CD4-positive, alpha-beta T cell (primary cell): ENCODE measurements around the gene MAN1C1. TPM values are rescaled to one million over a fixed set of nuclear protein-coding genes. Genes with fewer than 3 reads are reported as not detected.
"Not testable (repeated sequence)": the region's sequence is repeated elsewhere in the genome, so short reads cannot be mapped to it uniquely, and the experiment has no call there.

Experiments
- ATAC-seq: fragments of 200-7000 bp; cut with Tn5 transposase; one replicate; pipeline ENCODE4 v1.10.0; 2022; ENCODE audit warnings: mild to moderate bottlenecking; ENCODE audit not compliant: poor library complexity
- CTCF ChIA-PET: fragments of 350-600 bp; sonication (Branson Sonifier 250); formaldehyde crosslinking; loops from one replicate; lab custom pipeline; 2021; ENCODE audit warnings: antibody characterized with exemption, inconsistent platforms; lab: Charles Lee
- POLR2A ChIA-PET: fragments of 350-600 bp; sonication (Branson Sonifier 250); formaldehyde crosslinking; loops from one replicate; lab custom pipeline; 2021; ENCODE audit warnings: antibody characterized with exemption, inconsistent platforms; lab: Charles Lee
- DNase-seq, 14 experiments: peaks; one replicate each; pipeline ENCODE4 v3.0.0-alpha.2; 2013 to 2020; ENCODE audit warnings: mixed read lengths in 2 of 14
- H3K27ac ChIP-seq, 2 donors: one replicate each; pipeline versions ENCODE4 v1.5.1 to v1.7.0; 2013; ENCODE audit warnings: low read length in 2 of 2, low read depth in 1 of 2, mild to moderate bottlenecking in 1 of 2
- H3K27me3 ChIP-seq, 2 experiments: 1 replicate in 1 of 2; 2 replicates in 1 of 2; pipeline versions ENCODE4 v1.6.1 to v1.7.0; 2013; ENCODE audit warnings: low read length in 2 of 2, control low read depth in 1 of 2, mild to moderate bottlenecking in 1 of 2, moderate library complexity in 1 of 2; ENCODE audit not compliant: insufficient read depth in 2 of 2, control insufficient read depth in 1 of 2
- H3K36me3 ChIP-seq: one replicate; pipeline ENCODE4 v1.6.1; 2013; ENCODE audit warnings: low read length, control low read depth; ENCODE audit not compliant: insufficient read depth
- H3K4me1 ChIP-seq: one replicate; pipeline ENCODE4 v1.6.1; 2013; ENCODE audit warnings: low read length, control low read depth; ENCODE audit not compliant: insufficient read depth
- H3K4me3 ChIP-seq: one replicate; pipeline ENCODE4 v1.5.1; 2013; ENCODE audit warnings: mild to moderate bottlenecking, low read length, moderate library complexity
- H3K9me3 ChIP-seq, 2 experiments: 1 replicate in 1 of 2; 2 replicates in 1 of 2; pipeline versions ENCODE4 v1.6.1 to v1.7.0; 2013; ENCODE audit warnings: low read length in 2 of 2, mild to moderate bottlenecking in 2 of 2, control low read depth in 1 of 2, moderate library complexity in 1 of 2; ENCODE audit not compliant: control insufficient read depth in 1 of 2, insufficient read depth in 1 of 2
- H3K27ac Mint-ChIP-seq: one replicate; pipeline ENCODE4 v1.8.0; 2020; ENCODE audit warnings: mixed read lengths
- H3K27me3 Mint-ChIP-seq: one replicate; pipeline ENCODE4 v1.8.0; 2021; ENCODE audit warnings: mixed read lengths
- H3K36me3 Mint-ChIP-seq: one replicate; pipeline ENCODE4 v1.8.0; 2021; ENCODE audit warnings: low read depth, mixed read lengths
- H3K4me1 Mint-ChIP-seq: one replicate; pipeline ENCODE4 v1.8.0; 2021; ENCODE audit warnings: low read depth, mixed read lengths
- H3K4me3 Mint-ChIP-seq: one replicate; pipeline ENCODE4 v1.8.0; 2020; ENCODE audit warnings: mild to moderate bottlenecking, mixed read lengths
- H3K9me3 Mint-ChIP-seq: one replicate; pipeline ENCODE4 v1.8.0; 2020; ENCODE audit warnings: mixed read lengths
- intact Hi-C, 2 experiments: fragments of 100-400 bp; cut with DNase I in 1 of 2; cut with micrococcal nuclease in 1 of 2; formaldehyde crosslinking; loops; one replicate each; pipeline versions ENCODE4 v1.15.1 to v1.9.0; 2023 to 2025; cut with DNase I, micrococcal nuclease
- total RNA-seq, 174 experiments: library from RNA in 2 of 174; stranded (reverse) in 2 of 174; gene quantifications; one replicate each; pipeline ENCODE4 v1.2.3 and lab custom pipeline; 2021 to 2026
- TF ChIP-seq, protein P1 (sequence below): fragments of 200-600 bp; IDR thresholded peaks from one replicate; pipeline ENCODE4 v1.8.0; 2022; ENCODE audit warnings: antibody characterized with exemption, mild to moderate bottlenecking

Gene MAN1C1
- total RNA-seq, 2 experiments from 2014 or later = 44.4 to 46.9 TPM

- Mint-ChIP-seq H3K9me3 (no peaks in the 10 kb centered on the region), H3K4me1 (peaks cover 11% of the 10 kb centered on the region), H3K27ac (peak overlapping the region; percentile 36), H3K4me3 (no peak overlapping the region), H3K36me3 (no peaks in the 10 kb centered on the region), H3K27me3 (no peaks in the 10 kb centered on the region)
- H3K4me3 ChIP-seq = no peak overlapping the region
- H3K27ac ChIP-seq = no peak overlapping the region
- H3K27me3 ChIP-seq = no peaks in the 10 kb centered on the region
- no peaks in the 10 kb centered on the region for H3K9me3 ChIP-seq
- peaks cover 20% of the 10 kb centered on the region for H3K4me1 ChIP-seq
- ChIA-PET POLR2A (interaction anchor here (0.7 to 1.6 kb wide), 3 partner anchors 8 to 185 kb away, joined by 3 to 4 read pairs (median 4); no protein-coding TSS in a partner anchor), CTCF (no interaction called here)
- no peaks in the 10 kb centered on the region for H3K36me3 ChIP-seq
- intact Hi-C loops = no loop called here
- DNase-seq (no peak), ATAC-seq (peak; percentile 34)
- TF ChIP-seq, protein P1, sequence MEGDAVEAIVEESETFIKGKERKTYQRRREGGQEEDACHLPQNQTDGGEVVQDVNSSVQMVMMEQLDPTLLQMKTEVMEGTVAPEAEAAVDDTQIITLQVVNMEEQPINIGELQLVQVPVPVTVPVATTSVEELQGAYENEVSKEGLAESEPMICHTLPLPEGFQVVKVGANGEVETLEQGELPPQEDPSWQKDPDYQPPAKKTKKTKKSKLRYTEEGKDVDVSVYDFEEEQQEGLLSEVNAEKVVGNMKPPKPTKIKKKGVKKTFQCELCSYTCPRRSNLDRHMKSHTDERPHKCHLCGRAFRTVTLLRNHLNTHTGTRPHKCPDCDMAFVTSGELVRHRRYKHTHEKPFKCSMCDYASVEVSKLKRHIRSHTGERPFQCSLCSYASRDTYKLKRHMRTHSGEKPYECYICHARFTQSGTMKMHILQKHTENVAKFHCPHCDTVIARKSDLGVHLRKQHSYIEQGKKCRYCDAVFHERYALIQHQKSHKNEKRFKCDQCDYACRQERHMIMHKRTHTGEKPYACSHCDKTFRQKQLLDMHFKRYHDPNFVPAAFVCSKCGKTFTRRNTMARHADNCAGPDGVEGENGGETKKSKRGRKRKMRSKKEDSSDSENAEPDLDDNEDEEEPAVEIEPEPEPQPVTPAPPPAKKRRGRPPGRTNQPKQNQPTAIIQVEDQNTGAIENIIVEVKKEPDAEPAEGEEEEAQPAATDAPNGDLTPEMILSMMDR = no peak
Observed at GRCh38 chr1:25590096-25590824, 26.3 kb upstream of the MAN1C1 start.

DNA sequence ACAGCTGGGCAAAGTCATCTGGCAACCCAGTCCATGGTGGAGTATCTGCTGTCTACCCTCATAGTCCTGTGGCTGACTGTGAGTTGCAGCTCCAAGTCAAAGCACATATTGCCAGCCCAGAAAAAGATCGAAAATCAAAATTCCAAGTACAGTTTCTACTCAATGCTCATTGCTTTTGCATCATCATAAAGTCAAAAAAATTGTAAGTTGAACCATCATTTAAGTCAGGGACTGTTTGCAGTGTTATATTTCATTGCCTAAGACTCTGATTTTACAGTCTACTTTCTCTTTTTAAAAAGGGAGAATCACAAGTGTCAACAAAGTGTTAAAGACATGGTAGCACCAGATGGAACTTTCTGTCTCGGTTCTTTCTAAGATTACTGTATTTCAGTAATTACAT is 22.7 kb upstream of the MAN1C1 start:
- Histone ChIP-seq H3K4me3 (no peak overlapping the region), H3K27ac (no peak overlapping the region), H3K4me1 (peaks cover 6% of the 10 kb centered on the region), H3K9me3 (no peaks in the 10 kb centered on the region), H3K27me3 (no peaks in the 10 kb centered on the region), H3K36me3 (no peaks in the 10 kb centered on the region)
- ATAC-seq (no peak), DNase-seq (no peak)
- ChIA-PET POLR2A (no interaction called here), CTCF (no interaction called here)
- H3K4me1 Mint-ChIP-seq = peaks cover 19% of the 10 kb centered on the region
- intact Hi-C loops = no loop called here
- H3K9me3 Mint-ChIP-seq = no peaks in the 10 kb centered on the region
- no peak overlapping the region for H3K4me3 Mint-ChIP-seq
- no peak overlapping the region for H3K27ac Mint-ChIP-seq
- H3K36me3 Mint-ChIP-seq = no peaks in the 10 kb centered on the region
- no peaks in the 10 kb centered on the region for H3K27me3 Mint-ChIP-seq
- TF ChIP-seq, protein P1 = no peak

DNA sequence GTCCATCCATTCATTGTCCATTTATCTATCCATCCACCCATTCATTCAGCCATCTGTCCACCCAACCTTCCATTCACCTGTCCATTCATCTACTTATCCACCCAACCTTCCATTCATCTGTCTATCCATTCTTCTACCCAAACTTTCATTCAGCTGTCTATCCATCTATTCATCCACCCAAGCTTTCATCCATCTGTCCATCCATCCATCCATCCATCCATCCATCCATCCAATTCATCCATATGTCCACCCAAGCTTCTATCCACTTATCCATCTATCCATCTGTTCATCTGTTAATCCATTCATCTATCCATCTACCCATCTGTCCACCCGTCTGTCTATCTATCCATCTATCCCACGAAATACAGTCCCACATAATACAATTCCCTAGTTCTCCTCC is 21.6 kb upstream of the MAN1C1 start:
- POLR2A ChIA-PET = no interaction called here

DNA sequence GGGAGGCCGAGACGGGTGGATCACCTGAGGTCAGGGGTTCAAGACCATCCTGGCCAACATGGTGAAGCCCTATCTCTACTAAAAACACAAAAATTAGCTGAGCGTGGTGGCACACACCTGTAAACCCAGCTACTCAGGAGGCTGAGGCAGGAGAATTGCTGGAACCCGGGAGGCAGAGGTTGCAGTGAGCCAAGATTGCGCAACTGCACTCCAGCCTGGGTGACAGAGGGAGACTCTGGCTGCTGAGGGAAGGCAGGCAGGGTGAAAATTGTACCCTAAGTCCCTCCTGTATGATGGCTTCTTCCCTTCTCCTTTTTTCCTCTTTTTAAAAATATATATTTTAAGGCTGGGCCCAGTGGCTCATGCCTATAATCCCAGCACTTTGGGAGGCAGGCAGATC is 19.9 kb upstream of the MAN1C1 start:
- H3K9me3 Mint-ChIP-seq, H3K27ac Mint-ChIP-seq, DNase-seq, H3K27me3 ChIP-seq, H3K4me1 ChIP-seq, H3K27me3 Mint-ChIP-seq, H3K4me1 Mint-ChIP-seq, ATAC-seq, H3K4me3 ChIP-seq, CTCF ChIA-PET, H3K9me3 ChIP-seq, H3K36me3 ChIP-seq, H3K36me3 Mint-ChIP-seq, H3K4me3 Mint-ChIP-seq, H3K27ac ChIP-seq: not testable (repeated sequence)
- POLR2A ChIA-PET = interaction anchor here (0.8 kb wide), 1 partner anchor 223 kb away, joined by 4 read pairs; the partner anchor contains the start of gene MTFR1L
- intact Hi-C loops = loop anchor here in 1 of 2 experiments (5.0 kb wide), 1 partner anchor 189 kb away; no protein-coding TSS in a partner anchor

More for the DNA sequence above, 21.6 kb upstream of the MAN1C1 start:
- peaks cover 18% of the 10 kb centered on the region for H3K4me1 Mint-ChIP-seq
- Histone ChIP-seq H3K4me3 (no peak overlapping the region), H3K27me3 (no peaks in the 10 kb centered on the region), H3K36me3 (no peaks in the 10 kb centered on the region), H3K4me1 (peaks cover 6% of the 10 kb centered on the region), H3K27ac (no peak overlapping the region), H3K9me3 (no peaks in the 10 kb centered on the region)
- H3K36me3 Mint-ChIP-seq = no peaks in the 10 kb centered on the region
- TF ChIP-seq, protein P1 = no peak
- H3K4me3 Mint-ChIP-seq = no peak overlapping the region
- no peak for DNase-seq
- no peaks in the 10 kb centered on the region for H3K27me3 Mint-ChIP-seq
- no peaks in the 10 kb centered on the region for H3K9me3 Mint-ChIP-seq
- intact Hi-C loops = loop anchor here in 1 of 2 experiments (5.0 kb wide), 1 partner anchor 188 kb away; no protein-coding TSS in a partner anchor
- no peak overlapping the region for H3K27ac Mint-ChIP-seq
- CTCF ChIA-PET = no interaction called here
- ATAC-seq = no peak
